Activated CD8-positive, alpha-beta memory T cell treated with anti-CD3 and anti-CD28 coated beads, Interleukin-2, amount 10 ng/mL, durations not matched to agents 7 days and 5 days (primary cell): Measurements from ENCODE around the gene INSM1. TPM values are rescaled to one million over a fixed set of nuclear protein-coding genes. Genes with fewer than 3 reads are reported as not detected.
"Not testable (repeated sequence)": the region's sequence is repeated elsewhere in the genome, so short reads cannot be mapped to it uniquely, and the experiment has no call there.

Experiments
- ATAC-seq: fragments of 150-1000 bp; cut with Tn5 transposase; one replicate; pipeline ENCODE4 v1.10.0; 2021; ENCODE audit warnings: moderate library complexity
- CTCF ChIA-PET: fragments of 350-600 bp; sonication (Branson Sonifier 250); formaldehyde crosslinking; loops from one replicate; lab custom pipeline; 2021; ENCODE audit warnings: antibody characterized with exemption; lab: Charles Lee
- DNase-seq: peaks from one replicate; pipeline ENCODE4 v3.0.0-alpha.2; 2020
- H3K27ac Mint-ChIP-seq: one replicate; pipeline ENCODE4 v1.8.0; 2021; ENCODE audit warnings: mild to moderate bottlenecking, mixed read lengths
- H3K27me3 Mint-ChIP-seq: one replicate; pipeline ENCODE4 v1.8.0; 2021; ENCODE audit warnings: mixed read lengths
- H3K36me3 Mint-ChIP-seq: one replicate; pipeline ENCODE4 v1.8.0; 2021; ENCODE audit warnings: mild to moderate bottlenecking, mixed read lengths
- H3K4me1 Mint-ChIP-seq: one replicate; pipeline ENCODE4 v1.8.0; 2021; ENCODE audit warnings: mixed read lengths
- H3K4me3 Mint-ChIP-seq: one replicate; pipeline ENCODE4 v1.8.0; 2021; ENCODE audit warnings: mild to moderate bottlenecking, moderate library complexity, mixed read lengths
- H3K9me3 Mint-ChIP-seq: one replicate; pipeline ENCODE4 v1.8.0; 2022; ENCODE audit warnings: low read depth, mixed read lengths
- total RNA-seq, 2 experiments: library from RNA; stranded (reverse); gene quantifications; one replicate each; pipeline ENCODE4 v1.2.3, GENCODE V29; 2021

Gene INSM1
- total RNA-seq, 2 experiments from 2014 or later, result 0.12 TPM; not detected in 1

DNA sequence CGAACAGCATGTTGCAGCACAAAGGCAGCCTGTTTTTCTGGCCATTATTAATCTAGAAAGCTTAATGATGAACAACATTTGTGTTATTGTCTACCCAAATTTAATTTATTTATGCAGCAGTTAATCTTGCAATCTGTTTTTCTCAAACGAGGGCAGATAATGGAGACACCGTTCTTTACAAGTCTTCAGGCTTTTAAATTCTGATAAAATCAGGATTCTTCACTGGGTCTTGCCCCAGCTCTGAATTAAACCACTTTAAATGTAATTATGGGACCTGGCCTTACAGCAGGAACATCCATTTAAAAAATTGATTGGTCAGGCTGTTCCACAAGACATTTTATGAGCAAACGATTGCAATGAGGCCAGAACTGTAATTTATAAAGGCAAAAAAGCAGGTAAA lies 26.5 kb upstream of the INSM1 start:
- DNase-seq (no peak), ATAC-seq (no peak)
- no peaks in the 10 kb centered on the region for H3K36me3 Mint-ChIP-seq
- no peaks in the 10 kb centered on the region for H3K4me1 Mint-ChIP-seq
- H3K4me3 Mint-ChIP-seq, result no peak overlapping the region
- H3K9me3 Mint-ChIP-seq, result no peaks in the 10 kb centered on the region
- CTCF ChIA-PET, result no interaction called here
- no peak overlapping the region for H3K27ac Mint-ChIP-seq
- peaks cover 3% of the 10 kb centered on the region for H3K27me3 Mint-ChIP-seq

DNA sequence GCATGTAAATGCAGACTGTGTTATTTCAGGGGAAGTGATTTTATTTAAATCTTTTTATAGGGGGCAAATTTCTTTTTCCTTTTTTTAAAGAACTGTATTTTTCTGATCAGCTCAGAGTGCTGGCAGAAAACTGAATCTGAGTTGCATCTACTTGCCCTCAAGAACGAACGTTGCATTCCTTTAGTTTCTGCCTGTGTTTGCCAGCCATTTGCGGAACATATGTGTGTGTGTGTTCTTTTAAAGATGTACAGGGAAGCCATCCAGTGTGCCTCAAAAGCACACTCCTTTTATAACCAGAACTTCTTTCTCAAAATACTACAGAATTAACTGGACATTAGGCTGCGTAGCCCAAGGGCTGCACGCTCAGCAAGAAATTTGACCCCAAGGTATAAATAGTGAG lies 25.8 kb upstream of the INSM1 start:
- Mint-ChIP-seq H3K4me3 (no peak overlapping the region), H3K36me3 (no peaks in the 10 kb centered on the region), H3K27me3 (peaks cover 3% of the 10 kb centered on the region), H3K9me3 (no peaks in the 10 kb centered on the region), H3K4me1 (no peaks in the 10 kb centered on the region), H3K27ac (no peak overlapping the region)
- ATAC-seq (no peak), DNase-seq (no peak)
- CTCF ChIA-PET, result no interaction called here

DNA sequence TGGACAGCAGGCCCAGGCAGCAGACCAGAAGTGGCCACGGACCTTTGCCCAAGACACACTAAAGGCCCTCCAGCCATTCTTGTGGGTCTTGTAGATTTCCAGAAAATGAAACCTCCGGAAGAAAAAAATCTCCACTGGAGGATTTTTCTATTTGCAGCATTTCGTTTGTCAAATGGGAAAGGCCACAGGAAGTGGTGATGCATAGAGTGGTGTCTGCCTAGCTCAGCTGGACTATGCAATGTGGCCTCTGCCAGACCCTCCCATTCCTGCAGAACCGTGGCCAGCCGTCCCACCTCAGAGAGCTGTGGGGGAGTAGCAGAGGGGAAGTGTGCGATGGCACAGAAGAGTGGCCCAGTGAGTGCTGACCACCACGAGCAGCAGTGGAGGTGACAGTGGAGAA lies 24.0 kb upstream of the INSM1 start:
- no peaks in the 10 kb centered on the region for H3K36me3 Mint-ChIP-seq
- H3K27me3 Mint-ChIP-seq, result peaks cover 7% of the 10 kb centered on the region
- no peaks in the 10 kb centered on the region for H3K4me1 Mint-ChIP-seq
- no peaks in the 10 kb centered on the region for H3K9me3 Mint-ChIP-seq
- ATAC-seq (no peak), DNase-seq (no peak)
- H3K27ac Mint-ChIP-seq, result no peak overlapping the region
- H3K4me3 Mint-ChIP-seq, result no peak overlapping the region
- CTCF ChIA-PET, result no interaction called here

DNA sequence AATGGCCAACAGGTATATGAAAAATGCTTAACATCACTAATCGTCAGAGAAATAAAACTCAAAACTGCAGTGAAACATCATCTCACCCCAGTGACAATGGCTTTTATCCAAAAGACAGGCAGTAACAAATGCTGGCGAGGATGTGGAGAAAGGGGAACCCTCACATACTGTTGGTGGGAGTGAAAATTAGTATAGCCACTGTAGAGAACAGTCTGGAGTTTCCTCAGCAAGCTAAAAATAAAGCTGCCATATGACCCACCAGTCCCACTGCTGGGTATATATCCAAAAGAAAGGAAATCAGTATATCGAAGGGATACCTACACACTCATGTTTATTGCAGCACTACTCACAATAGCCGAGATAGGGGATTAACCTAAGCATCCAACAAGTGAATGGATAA lies 23.4 kb upstream of the INSM1 start:
- no peaks in the 10 kb centered on the region for H3K36me3 Mint-ChIP-seq
- H3K27me3 Mint-ChIP-seq, result peaks cover 10% of the 10 kb centered on the region
- CTCF ChIA-PET, result no interaction called here
- no peak overlapping the region for H3K4me3 Mint-ChIP-seq
- no peak overlapping the region for H3K27ac Mint-ChIP-seq
- H3K4me1 Mint-ChIP-seq, result no peaks in the 10 kb centered on the region
- no peak for ATAC-seq
- no peak for DNase-seq
- H3K9me3 Mint-ChIP-seq, result no peaks in the 10 kb centered on the region

DNA sequence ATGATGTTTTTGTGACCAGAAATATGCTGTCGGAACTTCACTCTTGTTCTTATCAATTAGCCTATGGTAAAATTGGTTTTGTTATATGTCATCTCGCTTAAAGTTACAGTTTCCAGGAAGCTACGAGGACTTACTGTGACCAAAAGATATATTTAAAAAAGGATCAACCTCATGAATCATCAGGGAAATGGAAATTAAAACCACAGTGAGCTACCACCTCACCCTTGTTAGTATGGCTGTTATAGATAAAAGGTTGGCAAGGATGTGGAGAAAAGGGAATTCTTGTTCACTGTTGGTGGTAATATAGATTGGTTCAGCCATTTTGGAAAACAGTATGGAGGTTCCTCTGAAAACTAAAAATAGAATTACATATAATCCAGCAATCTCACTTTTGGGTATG lies 14.3 kb upstream of the INSM1 start:
- DNase-seq, result no peak

DNA sequence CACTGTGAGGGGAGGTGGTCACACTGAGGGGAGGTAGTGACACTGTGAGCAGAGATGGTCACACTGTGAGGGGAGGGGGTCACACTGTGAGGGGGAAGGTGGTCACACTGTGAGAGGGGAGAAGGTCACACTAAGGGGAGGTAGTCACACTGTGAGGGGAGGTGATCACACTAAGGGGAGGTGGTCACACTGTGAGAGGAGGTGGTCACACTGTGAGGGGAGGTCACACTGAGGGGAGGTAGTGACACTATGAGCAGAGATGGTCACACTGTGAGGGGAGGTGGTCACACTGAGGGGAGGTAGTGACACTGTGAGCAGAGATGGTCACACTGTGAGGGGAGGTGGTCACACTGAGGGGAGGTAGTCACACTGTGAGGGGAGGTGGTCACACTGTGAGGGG lies 12.4 kb upstream of the INSM1 start:
- H3K9me3 Mint-ChIP-seq, H3K4me3 Mint-ChIP-seq, ATAC-seq, H3K36me3 Mint-ChIP-seq, CTCF ChIA-PET, H3K4me1 Mint-ChIP-seq, DNase-seq, H3K27ac Mint-ChIP-seq: not testable (repeated sequence)
- peaks cover 11% of the 10 kb centered on the region for H3K27me3 Mint-ChIP-seq

More for the DNA sequence above, 14.3 kb upstream of the INSM1 start:
- Mint-ChIP-seq H3K27me3 (peaks cover 8% of the 10 kb centered on the region), H3K4me1 (peaks cover 3% of the 10 kb centered on the region), H3K36me3 (peaks cover 3% of the 10 kb centered on the region), H3K4me3 (no peak overlapping the region), H3K27ac (no peak overlapping the region), H3K9me3 (peaks cover 8% of the 10 kb centered on the region)
- CTCF ChIA-PET, result interaction anchor here (0.6 kb wide), 1 partner anchor 1104 kb away, joined by 3 read pairs; no protein-coding TSS in a partner anchor
- ATAC-seq, result no peak

DNA sequence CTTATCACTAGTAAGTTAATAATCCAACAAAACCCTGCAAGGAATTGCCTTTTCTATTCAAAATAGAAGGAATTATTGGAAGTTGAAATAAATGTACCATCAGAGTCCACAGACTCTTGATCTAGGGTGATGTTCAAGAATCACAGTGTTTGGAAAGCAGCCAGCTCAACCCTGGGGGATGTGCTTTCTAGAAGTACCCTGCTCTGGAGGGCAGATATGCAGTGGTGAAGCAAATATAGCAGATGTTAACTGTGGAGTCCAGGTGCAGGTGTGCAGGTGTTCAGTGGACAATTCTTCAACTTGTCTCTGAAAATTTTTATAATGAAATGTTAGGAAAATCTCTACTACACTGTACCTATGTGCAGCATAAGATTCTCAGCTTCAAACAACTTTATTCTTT lies 9.1 kb upstream of the INSM1 start:
- Mint-ChIP-seq H3K9me3 (peaks cover 8% of the 10 kb centered on the region), H3K4me3 (no peak overlapping the region), H3K27ac (no peak overlapping the region), H3K4me1 (peaks cover 6% of the 10 kb centered on the region), H3K36me3 (peaks cover 3% of the 10 kb centered on the region), H3K27me3 (peaks cover 39% of the 10 kb centered on the region)
- DNase-seq, result no peak
- ATAC-seq, result no peak
- CTCF ChIA-PET, result interaction anchor here (1.0 to 1.6 kb wide), 2 partner anchors 10 to 12 kb away, joined by 3 to 4 read pairs; partner anchors contain the start of gene INSM1

DNA sequence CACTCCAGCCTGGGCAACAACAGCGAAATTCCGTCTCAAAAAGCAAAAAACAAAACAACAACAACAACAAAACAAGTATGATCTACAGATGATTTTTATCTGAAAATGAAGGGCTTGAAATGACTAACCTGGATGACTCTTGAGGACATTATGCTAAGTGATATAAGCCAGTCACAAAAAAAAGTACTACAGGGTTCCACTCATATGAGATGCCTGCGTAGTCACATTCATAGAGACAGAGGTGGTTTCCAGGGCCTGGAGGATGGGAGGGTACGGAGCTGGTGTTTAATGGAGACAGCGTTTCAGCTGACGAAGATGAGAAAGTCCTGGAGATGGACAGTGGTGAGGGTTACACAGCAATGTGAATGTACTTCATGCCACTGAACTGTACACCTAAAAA lies 8.3 kb upstream of the INSM1 start:
- Mint-ChIP-seq H3K4me1 (peaks cover 6% of the 10 kb centered on the region), H3K4me3 (no peak overlapping the region), H3K27ac (no peak overlapping the region), H3K36me3 (peaks cover under 1% of the 10 kb centered on the region), H3K9me3 (peaks cover 5% of the 10 kb centered on the region), H3K27me3 (peaks cover 46% of the 10 kb centered on the region)
- no peak for DNase-seq
- no peak for ATAC-seq
- CTCF ChIA-PET, result interaction anchor here (1.6 to 2.0 kb wide), 2 partner anchors 12 to 210 kb away, joined by 3 to 9 read pairs; no protein-coding TSS in a partner anchor

DNA sequence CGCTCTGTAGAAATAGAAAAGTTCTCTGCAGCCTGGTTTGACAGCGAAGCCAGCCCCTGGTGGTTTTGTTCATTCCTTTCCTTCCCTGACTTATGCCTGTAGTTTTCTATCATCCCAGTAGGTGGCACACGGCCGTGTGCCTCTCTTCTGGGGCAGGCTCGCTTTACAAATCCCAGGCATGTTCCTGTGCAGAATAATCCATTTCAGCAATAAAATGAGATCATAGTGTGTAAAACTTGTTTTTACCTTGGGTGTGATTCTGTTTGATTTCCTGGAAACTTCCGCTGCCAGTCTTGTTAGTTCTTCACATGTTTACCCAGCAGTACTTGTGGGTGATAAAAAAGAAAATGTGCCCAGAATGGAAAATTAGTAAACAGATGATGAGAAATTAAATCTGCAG lies 7.4 kb upstream of the INSM1 start:
- Mint-ChIP-seq H3K9me3 (no peaks in the 10 kb centered on the region), H3K4me3 (no peak overlapping the region), H3K27ac (no peak overlapping the region), H3K27me3 (peaks cover 54% of the 10 kb centered on the region), H3K36me3 (no peaks in the 10 kb centered on the region), H3K4me1 (peaks cover 8% of the 10 kb centered on the region)
- CTCF ChIA-PET, result interaction anchor here (2.0 kb wide), 1 partner anchor 209 kb away, joined by 9 read pairs; no protein-coding TSS in a partner anchor
- ATAC-seq (peak; percentile 74), DNase-seq (no peak)

DNA sequence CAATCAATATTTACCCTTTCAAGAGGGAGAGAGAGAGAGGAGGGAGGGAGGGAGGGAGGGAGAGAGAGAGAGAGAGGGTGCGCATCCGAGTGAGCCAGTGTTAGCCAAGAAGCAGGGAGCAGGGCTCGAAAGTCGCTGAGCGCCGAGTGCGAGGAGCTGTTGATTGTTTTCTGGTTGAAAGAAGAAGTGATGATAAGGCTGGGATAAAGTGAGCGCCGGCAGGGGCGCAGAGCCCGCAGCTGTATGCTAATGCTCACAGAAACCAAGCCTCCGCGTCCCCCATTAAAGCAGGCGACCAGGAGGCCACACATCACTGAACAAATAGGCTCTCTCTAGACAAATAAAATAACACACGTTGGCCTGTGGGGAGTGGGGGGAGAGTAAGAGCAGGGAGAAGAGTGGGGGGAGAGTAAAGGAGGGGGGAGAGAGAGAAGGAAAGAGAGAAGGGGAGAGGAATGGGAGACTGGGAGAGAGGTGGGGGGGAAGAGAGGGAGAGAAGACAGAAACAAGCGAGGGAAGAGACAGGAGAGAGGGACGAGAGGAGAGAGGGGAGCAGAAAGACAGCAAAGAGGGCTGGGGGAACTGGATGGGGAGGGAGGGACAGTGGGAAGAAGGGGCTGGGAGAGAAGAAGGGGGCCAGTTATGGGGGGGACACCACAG lies 5.0 kb upstream of the INSM1 start:
- Mint-ChIP-seq H3K4me3 (no peak overlapping the region), H3K9me3 (no peaks in the 10 kb centered on the region), H3K4me1 (peaks cover 13% of the 10 kb centered on the region), H3K27me3 (peaks cover 76% of the 10 kb centered on the region), H3K36me3 (no peaks in the 10 kb centered on the region), H3K27ac (no peak overlapping the region)
- ATAC-seq (no peak), DNase-seq (no peak)
- CTCF ChIA-PET, result no interaction called here

DNA sequence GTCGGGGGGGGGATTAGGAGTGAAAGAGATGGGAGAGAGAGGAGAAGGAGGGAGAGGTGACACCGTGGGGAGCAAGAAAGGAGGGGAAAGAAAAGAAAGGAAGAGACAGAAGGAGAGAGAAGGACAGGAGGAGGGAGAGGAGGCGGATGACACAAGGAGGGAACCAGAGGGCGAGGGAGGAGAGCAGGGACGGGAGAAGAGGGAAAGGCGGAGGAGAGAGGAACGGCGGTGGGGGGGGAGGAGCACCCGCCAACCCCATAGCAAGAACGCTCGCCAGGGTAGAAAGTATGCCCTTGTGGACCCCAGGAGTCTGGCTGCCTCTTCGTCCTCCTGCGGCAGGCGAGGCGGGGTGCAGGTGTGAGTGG lies 4.5 kb upstream of the INSM1 start:
- H3K9me3 Mint-ChIP-seq, result no peaks in the 10 kb centered on the region
- CTCF ChIA-PET, result no interaction called here
- H3K27me3 Mint-ChIP-seq, result peaks cover 76% of the 10 kb centered on the region
- ATAC-seq (no peak), DNase-seq (no peak)
- peaks cover 13% of the 10 kb centered on the region for H3K4me1 Mint-ChIP-seq
- no peak overlapping the region for H3K27ac Mint-ChIP-seq
- no peak overlapping the region for H3K4me3 Mint-ChIP-seq
- H3K36me3 Mint-ChIP-seq, result no peaks in the 10 kb centered on the region

DNA sequence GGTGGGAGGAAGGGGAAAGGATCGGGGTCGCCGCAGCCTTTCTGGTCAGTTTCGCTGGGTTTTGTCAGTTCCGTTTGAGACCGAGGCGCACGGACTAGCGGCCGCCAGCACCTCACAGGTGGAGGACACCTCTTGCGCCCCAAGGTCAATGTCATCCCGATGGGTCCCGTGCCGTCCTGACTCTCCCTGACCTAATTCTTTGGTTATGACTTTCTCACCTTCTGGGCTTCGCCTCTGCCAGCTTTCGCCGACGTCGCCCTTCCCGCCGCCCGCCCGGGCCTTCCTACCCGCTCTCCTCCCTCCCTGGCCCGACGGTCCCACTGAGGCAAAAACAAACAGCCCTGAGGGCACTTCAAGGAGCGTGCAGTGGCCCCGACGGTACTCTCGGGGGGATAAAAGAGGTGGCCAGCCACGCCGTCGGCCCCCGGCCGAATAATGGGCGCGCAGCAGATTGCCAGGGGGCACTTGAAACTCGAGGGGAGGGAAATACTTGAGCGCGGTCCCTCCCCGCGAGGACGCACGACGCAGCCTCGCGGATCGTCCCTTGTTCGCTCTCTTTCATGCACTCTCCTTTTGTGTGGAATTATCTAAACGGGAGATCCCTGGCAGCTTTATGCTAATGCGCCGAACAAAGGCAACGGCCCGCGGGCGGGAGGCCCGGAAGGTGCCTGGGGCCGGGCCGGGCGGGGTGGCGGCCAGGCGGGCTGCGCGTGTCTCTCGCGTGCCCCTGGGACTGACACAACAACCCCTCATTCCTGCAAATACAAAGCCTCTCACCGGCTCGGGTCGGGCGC lies 3.9 kb upstream of the INSM1 start:
- CTCF ChIA-PET, result no interaction called here
- ATAC-seq, result no peak

DNA sequence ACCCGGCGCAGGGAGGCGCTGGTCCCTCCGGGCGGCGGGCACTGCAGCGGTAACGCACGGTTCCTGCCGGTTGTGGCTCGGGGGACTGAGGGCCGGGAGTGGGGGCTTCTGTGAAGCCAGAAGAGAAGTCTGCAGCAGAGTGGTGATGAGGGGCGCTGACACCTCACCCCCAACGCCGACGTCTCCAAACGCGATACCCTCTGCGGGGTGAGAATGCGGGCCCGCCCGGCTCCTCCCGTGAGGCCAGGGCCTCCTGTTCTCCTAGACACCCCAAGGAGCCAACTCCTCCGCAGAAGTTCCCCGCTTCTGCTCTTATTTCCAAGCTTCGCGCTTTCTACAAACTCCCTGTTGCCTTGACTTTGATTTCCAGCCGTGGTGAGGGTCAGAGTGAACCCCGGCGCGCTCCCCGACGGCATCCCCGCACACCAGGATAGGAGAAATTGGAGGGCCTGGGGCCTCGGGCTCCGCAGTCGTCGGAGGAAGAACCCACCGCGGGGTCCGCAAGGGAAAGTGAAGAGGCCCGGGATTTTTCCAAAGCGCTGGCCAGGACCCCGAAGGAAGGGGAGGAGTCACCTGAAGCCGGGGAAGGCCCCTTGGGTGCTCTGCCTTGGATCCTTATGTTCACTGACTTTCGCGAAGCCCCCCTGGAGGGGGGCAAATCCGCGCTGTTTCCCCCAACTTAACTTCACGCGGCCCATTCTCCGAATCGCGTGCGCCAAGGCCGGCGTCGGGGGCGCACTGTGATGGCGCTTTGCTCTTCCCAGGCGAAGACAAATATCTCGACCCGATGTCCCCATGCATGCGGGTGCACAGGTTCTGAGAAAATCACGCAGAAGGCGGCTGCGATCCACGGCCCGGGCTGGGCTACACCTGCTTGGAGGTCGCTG lies 3.1 kb upstream of the INSM1 start:
- Mint-ChIP-seq H3K4me1 (peaks cover 14% of the 10 kb centered on the region), H3K4me3 (no peak overlapping the region), H3K27ac (no peak overlapping the region), H3K27me3 (peaks cover 76% of the 10 kb centered on the region), H3K36me3 (no peaks in the 10 kb centered on the region), H3K9me3 (no peaks in the 10 kb centered on the region)
- no peak for DNase-seq
- ATAC-seq, result no peak
- CTCF ChIA-PET, result no interaction called here

More for the DNA sequence above, 3.9 kb upstream of the INSM1 start:
- Mint-ChIP-seq H3K9me3 (no peaks in the 10 kb centered on the region), H3K27me3 (peaks cover 76% of the 10 kb centered on the region), H3K27ac (no peak overlapping the region), H3K36me3 (no peaks in the 10 kb centered on the region), H3K4me3 (no peak overlapping the region), H3K4me1 (peaks cover 13% of the 10 kb centered on the region)
- DNase-seq, result no peak
